Gastroesophageal sphincter (tissue), 4 donors: ENCODE results near the gene CCNL1. TPM values are rescaled to one million over a fixed set of nuclear protein-coding genes. Genes with fewer than 3 reads are reported as not detected.
A peak's percentile ranks its signal among the peaks of the same experiment; 100 is the strongest.

ENCODE experiments used
- ATAC-seq: fragments of 150-250 bp; one replicate; pipeline ENCODE4 v1.9.1; 2016; ENCODE audit warnings: mild to moderate bottlenecking, moderate library complexity
- H3K27ac ChIP-seq, 4 donors: fragments of 200-600 bp; sonication (generic) in 3 of 4; 1 replicate in 3 of 4; 2 replicates in 1 of 4; pipeline ENCODE4 v1.5.1; 2016 to 2019
- H3K27me3 ChIP-seq: fragments of 200-600 bp; sonication (generic); one replicate; pipeline ENCODE4 v1.5.1; 2019
- H3K36me3 ChIP-seq, 2 donors: fragments of 200-600 bp; sonication (generic); one replicate each; pipeline ENCODE4 v1.5.1; 2019; ENCODE audit warnings: control low read depth in 1 of 2
- H3K4me1 ChIP-seq, 3 donors: fragments of 200-600 bp; sonication (generic); 1 replicate in 2 of 3; 2 replicates in 1 of 3; pipeline ENCODE4 v1.5.1; 2016 to 2019; ENCODE audit warnings: control low read depth in 2 of 3
- H3K4me3 ChIP-seq, 2 donors: fragments of 200-600 bp; sonication (generic); one replicate each; pipeline ENCODE4 v1.5.1; 2019; ENCODE audit warnings: mild to moderate bottlenecking in 1 of 2, moderate library complexity in 1 of 2
- H3K9me3 ChIP-seq, 3 donors: fragments of 200-600 bp; sonication (generic); one replicate each; pipeline ENCODE4 v1.5.1; 2017 to 2019; ENCODE audit warnings: control low read depth in 2 of 3
- EP300 ChIP-seq: sonication (generic); formaldehyde crosslinking; IDR thresholded peaks from one replicate; pipeline ENCODE4 v1.6.1; 2017; ENCODE audit warnings: antibody characterized with exemption, mild to moderate bottlenecking
- POLR2A ChIP-seq, 2 donors: fragments of 450-650 bp; IDR thresholded peaks; one replicate each; pipeline ENCODE4 v1.6.1; 2017; ENCODE audit warnings: antibody characterized with exemption in 2 of 2, mild to moderate bottlenecking in 2 of 2, moderate library complexity in 1 of 2
- POLR2AphosphoS5 ChIP-seq: sonication (generic); formaldehyde crosslinking; IDR thresholded peaks from one replicate; pipeline ENCODE4 v1.6.1; 2017; ENCODE audit warnings: antibody characterized with exemption
- WGBS, 2 donors: methylation state at CpG; one replicate each; pipeline ENCODE4 v1.1.5; 2018; ENCODE audit warnings: low coverage in 1 of 2; 5-methylcytosine and 5-hydroxymethylcytosine counted together
- small RNA-seq, 4 donors: library from RNA; depleted of rRNA; stranded (forward); fragments of <200 nt; gene quantifications; one replicate each; pipeline ENCODE3, GENCODE V24; 2016
- total RNA-seq, 4 donors: library from RNA; depleted of rRNA; stranded (reverse); fragments of >200 nt; gene quantifications; one replicate each; pipeline ENCODE4 v1.1.0, GENCODE V29; 2016
- TF ChIP-seq, protein P1 (sequence below), 4 experiments: fragments of 200-600 bp in 2 of 4; fragments of 450-650 bp in 2 of 4; sonication (generic) in 1 of 4; IDR thresholded peaks; one replicate each; pipeline ENCODE4 v1.5.1; 2017 to 2019; ENCODE audit warnings: antibody characterized with exemption in 4 of 4, mild to moderate bottlenecking in 2 of 4, moderate library complexity in 2 of 4

The CCNL1 gene
- total RNA-seq, 4 donors from 2014 or later, result 32.7 to 211 (median 92.6) TPM

DNA sequence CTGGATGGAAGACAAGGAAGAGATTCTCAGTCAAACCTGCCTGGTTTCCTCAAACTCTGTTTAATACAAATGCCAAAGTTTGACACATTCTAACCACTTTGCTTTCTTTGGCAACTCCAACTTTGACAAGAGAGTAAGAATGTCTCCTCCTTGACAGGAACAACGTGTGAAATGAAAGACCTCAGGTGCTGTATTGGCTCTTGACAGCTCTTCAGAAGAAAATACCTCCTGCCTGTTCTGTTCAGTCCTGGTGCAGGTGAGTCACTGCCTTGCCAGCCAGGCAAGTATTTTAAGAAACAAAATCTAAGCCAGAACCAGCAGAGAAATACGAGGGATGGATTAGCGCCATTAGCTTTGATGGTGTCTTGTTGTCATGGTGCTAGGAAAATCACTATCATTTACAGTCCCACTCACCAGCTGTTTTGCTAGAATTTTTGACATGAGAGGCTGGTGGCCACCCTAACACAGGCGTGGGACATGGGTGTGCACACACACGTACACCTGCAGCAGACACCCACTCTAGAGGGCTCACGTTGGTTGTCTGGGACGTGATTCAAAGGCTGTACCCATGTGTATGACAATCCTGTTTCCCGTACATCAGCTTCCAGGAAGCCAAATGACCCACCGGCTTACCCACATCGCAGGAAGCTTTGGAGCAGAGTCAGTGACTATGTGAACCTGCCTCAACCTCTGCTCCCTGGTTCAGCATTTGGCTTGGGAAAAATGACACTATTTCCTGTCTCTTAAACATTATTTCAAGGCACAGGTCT lies 60.4 kb downstream of the CCNL1 start:
- no peaks in the 10 kb centered on the region for H3K9me3 ChIP-seq
- no peaks in the 10 kb centered on the region for H3K36me3 ChIP-seq
- H3K27me3 ChIP-seq, result no peaks in the 10 kb centered on the region
- WGBS, 2 donors, result 40 to 45% methylated on average over 5 to 8 of the region's 10 CpGs
- no peak overlapping the region for H3K4me3 ChIP-seq
- TF ChIP-seq POLR2AphosphoS5, result peak; percentile 60
- TF ChIP-seq, protein P1, sequence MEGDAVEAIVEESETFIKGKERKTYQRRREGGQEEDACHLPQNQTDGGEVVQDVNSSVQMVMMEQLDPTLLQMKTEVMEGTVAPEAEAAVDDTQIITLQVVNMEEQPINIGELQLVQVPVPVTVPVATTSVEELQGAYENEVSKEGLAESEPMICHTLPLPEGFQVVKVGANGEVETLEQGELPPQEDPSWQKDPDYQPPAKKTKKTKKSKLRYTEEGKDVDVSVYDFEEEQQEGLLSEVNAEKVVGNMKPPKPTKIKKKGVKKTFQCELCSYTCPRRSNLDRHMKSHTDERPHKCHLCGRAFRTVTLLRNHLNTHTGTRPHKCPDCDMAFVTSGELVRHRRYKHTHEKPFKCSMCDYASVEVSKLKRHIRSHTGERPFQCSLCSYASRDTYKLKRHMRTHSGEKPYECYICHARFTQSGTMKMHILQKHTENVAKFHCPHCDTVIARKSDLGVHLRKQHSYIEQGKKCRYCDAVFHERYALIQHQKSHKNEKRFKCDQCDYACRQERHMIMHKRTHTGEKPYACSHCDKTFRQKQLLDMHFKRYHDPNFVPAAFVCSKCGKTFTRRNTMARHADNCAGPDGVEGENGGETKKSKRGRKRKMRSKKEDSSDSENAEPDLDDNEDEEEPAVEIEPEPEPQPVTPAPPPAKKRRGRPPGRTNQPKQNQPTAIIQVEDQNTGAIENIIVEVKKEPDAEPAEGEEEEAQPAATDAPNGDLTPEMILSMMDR (IDR thresholded peaks at IDR 0.05), result no peak
- peak; percentile 44 for ATAC-seq
- peaks cover 0 to 24% (median 4%) of the 10 kb centered on the region in 3 donors for H3K4me1 ChIP-seq
- H3K27ac ChIP-seq, result peak overlapping the region in 3 of 4 donors; percentile 32 to 74 (median 55)

- WGBS, 2 donors, result 42 to 49% methylated on average over 3 of the region's 3 CpGs
- H3K27ac ChIP-seq, result peak overlapping the region; percentile 14 to 74 (median 44)
- H3K27me3 ChIP-seq, result no peaks in the 10 kb centered on the region
- H3K36me3 ChIP-seq, result no peaks in the 10 kb centered on the region
- TF ChIP-seq POLR2A (IDR thresholded peaks at IDR 0.05) (no peak), EP300 (no peak), POLR2AphosphoS5 (peak; percentile 53)
- TF ChIP-seq, protein P1 (IDR thresholded peaks at IDR 0.05), result no peak
- peak; percentile 66 for ATAC-seq
- no peaks in the 10 kb centered on the region for H3K9me3 ChIP-seq
- no peak overlapping the region for H3K4me3 ChIP-seq
- peaks cover 0 to 24% (median 4%) of the 10 kb centered on the region in 3 donors for H3K4me1 ChIP-seq
These were observed 61.1 kb downstream of the CCNL1 start for GRCh38 chr3:157098823-157099185.

DNA sequence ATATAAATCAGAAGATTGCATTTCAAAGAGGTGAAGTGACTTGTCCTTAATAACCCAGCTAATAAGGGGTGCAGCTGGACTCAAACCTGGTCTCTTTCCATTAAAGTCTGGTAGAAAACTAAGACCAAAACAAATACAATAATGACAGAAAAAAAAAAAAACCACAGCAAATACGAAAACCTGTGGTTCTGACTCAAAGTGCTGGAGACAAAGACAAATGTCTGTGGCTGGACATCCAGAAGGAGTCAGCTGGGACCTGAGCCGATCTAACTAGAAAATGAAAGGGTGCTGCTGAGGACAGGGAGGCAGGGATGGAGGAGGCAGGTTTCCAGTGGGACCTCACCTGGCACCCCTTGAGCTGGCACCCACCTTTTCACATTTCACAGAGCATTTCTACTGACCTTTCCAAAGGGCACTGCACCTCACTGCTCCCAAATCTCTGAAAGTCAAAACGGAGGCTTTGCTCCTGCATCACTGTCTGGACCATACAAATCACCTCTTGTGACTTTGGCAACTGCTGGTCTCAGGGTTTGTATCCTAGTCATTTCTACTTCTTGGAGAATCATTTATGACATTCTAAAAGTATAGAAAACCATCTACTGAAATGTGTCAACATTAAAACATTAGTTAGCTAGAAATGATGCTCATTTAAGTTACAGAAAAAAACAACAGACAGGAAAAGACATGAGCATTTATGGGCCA lies 61.7 kb downstream of the CCNL1 start:
- WGBS, 2 donors, result 41 to 50% methylated on average over 2 to 3 of the region's 3 CpGs
- no peak for ATAC-seq
- Histone ChIP-seq H3K9me3 (no peaks in the 10 kb centered on the region), H3K27me3 (no peaks in the 10 kb centered on the region), H3K36me3 (no peaks in the 10 kb centered on the region), H3K4me3 (no peak overlapping the region), H3K27ac (peak overlapping the region; percentile 14 to 74 (median 40)), H3K4me1 (peaks cover 0 to 24% (median 4%) of the 10 kb centered on the region in 3 donors)
- TF ChIP-seq EP300 (no peak), POLR2A (IDR thresholded peaks at IDR 0.05) (no peak), POLR2AphosphoS5 (no peak)
- TF ChIP-seq, protein P1 (IDR thresholded peaks at IDR 0.05), result no peak

Small RNA genes lying within 50 kb of the gene (small RNA-seq; reads per million reads assigned to genes)
- gene RF00019, result 0 reads per million in 4 donors
- 0 reads per million in 4 donors for gene RNA5SP146
